Measurements from ENCODE around the gene IFNA7. TPM values are rescaled to one million over a fixed set of nuclear protein-coding genes. Genes with fewer than 3 reads are reported as not detected.
"Not testable (repeated sequence)": the region's sequence is repeated elsewhere in the genome, so short reads cannot be mapped to it uniquely, and the experiment has no call there.

Gene IFNA7
- total RNA-seq, 1 donor from 2014 or later: not detected

DNA sequence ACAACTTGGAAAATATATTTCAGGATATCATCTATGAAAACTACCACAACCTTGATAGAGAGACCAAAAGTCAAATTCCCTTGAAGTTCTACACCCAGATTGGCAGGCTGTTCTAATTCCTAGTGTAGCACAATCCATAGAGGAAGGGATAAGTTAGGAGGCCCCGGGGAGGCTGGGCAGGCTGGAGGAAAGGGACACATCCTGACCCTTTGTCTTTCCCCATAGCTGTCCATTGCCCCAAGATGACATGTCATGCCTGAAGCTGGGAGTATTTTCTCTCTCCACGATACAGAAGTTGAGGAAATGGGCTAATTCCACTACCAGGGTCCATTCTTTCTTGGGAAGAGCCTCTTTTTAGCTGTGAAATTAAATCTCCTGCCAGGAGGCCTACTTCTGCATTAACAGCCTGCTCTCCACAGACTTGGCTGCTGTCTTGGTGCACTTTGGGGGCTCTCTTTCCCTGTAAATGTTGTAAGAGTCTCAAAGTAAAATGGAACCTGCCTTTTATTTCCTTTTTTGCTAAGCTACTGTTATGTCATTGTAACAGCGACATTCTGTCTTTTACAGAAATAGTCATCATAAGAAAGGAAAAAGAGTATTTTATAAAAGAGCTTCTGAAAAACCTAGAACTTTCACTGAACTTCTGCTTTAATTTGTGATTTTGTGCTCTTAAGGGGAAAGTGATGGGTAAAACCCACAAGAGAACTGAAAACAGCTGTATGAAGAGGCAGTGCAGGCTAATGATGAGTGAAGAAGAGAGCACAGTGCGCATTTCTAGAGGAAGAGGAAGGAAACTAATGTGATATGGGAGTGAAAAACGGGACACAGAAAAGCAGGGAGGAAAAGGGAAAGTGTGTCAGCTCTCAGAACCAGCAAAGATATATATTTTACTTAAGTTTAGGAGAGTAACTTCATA, 11.7 kb upstream of the IFNA7 start:
- TF ChIP-seq CTCF (conservative IDR thresholded peaks at IDR 0.05): peak; percentile 54
- H3K4me1 Mint-ChIP-seq; DNase-seq (ENCODE audit: low read depth, low spot score); H3K4me3 Mint-ChIP-seq; H3K36me3 Mint-ChIP-seq (ENCODE audit: low read depth); H3K9me3 Mint-ChIP-seq; H3K27me3 Mint-ChIP-seq (ENCODE audit: low read depth); H3K27ac Mint-ChIP-seq (ENCODE audit: unreplicated experiment): not testable (repeated sequence)

DNA sequence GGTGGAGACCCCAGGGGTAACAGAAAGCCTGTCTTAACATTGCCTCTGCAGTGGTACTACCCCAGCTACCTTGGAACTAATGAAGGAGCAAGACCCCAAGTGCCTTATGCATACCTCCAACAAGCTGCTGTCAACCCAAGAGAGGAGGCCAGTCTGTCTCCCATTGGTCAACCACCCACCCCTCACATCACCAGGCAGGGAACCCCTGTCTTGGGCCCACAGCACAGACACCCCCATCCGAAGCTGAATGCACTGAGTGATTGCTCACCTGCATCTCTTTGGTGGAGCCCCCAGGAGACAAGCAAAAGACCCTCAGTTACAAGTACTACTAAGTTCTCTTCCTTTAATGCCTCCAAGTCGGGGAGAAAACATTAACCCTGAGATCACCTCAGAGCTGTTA, 10.2 kb upstream of the IFNA7 start:
- H3K27me3 Mint-ChIP-seq (ENCODE audit: low read depth); H3K27ac Mint-ChIP-seq (ENCODE audit: unreplicated experiment); H3K4me1 Mint-ChIP-seq: not testable (repeated sequence)

GRCh38 chr9:21210782-21211181, 8.8 kb upstream of the IFNA7 start:
- H3K27ac Mint-ChIP-seq (ENCODE audit: unreplicated experiment); H3K27me3 Mint-ChIP-seq (ENCODE audit: low read depth); H3K9me3 Mint-ChIP-seq; H3K4me1 Mint-ChIP-seq; H3K36me3 Mint-ChIP-seq (ENCODE audit: low read depth); H3K4me3 Mint-ChIP-seq; DNase-seq (ENCODE audit: low read depth, low spot score): not testable (repeated sequence)

More for the DNA sequence above, 10.2 kb upstream of the IFNA7 start:
- H3K9me3 Mint-ChIP-seq; H3K4me3 Mint-ChIP-seq; DNase-seq (ENCODE audit: low read depth, low spot score); H3K36me3 Mint-ChIP-seq (ENCODE audit: low read depth): not testable (repeated sequence)

DNA sequence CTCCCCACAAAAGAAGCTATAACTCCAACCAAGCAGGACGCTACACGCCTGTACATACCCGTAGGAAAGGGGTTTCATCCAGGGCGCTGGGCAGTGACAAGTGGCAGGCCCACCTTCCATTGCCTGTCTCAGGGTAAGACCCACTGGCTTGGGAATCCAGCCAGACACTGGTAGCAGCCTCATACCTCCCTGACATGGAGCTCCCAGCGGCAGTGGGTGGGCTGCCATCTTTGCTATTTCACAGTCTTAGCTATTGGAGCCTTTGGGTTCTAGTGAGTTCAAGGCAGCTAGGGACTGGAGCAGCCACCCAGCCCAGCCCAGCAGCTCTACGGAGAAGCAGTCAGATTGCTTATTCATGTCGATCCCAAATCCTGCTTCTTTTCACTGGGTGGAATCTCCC, 8.3 kb upstream of the IFNA7 start:
- TF ChIP-seq CTCF (conservative IDR thresholded peaks at IDR 0.05): no peak
- H3K27ac Mint-ChIP-seq (ENCODE audit: unreplicated experiment): no peak overlapping the region
- H3K4me1 Mint-ChIP-seq: peaks cover 7% of the 10 kb centered on the region
- no peaks in the 10 kb centered on the region for H3K36me3 Mint-ChIP-seq (ENCODE audit: low read depth)
- no peaks in the 10 kb centered on the region for H3K27me3 Mint-ChIP-seq (ENCODE audit: low read depth)
- no peak for DNase-seq (ENCODE audit: low read depth, low spot score)
- H3K4me3 Mint-ChIP-seq: no peak overlapping the region
- H3K9me3 Mint-ChIP-seq: peaks cover 4% of the 10 kb centered on the region

GRCh38 chr9:21207043-21207442, 5.0 kb upstream of the IFNA7 start, which contains the start of gene IFNA10:
IFNA10 (minus strand) TSS chr9:21207143; CDS start chr9:21207097, 46 bp downstream.
- H3K4me3 Mint-ChIP-seq; H3K27me3 Mint-ChIP-seq (ENCODE audit: low read depth); H3K36me3 Mint-ChIP-seq (ENCODE audit: low read depth); H3K27ac Mint-ChIP-seq (ENCODE audit: unreplicated experiment); H3K4me1 Mint-ChIP-seq; DNase-seq (ENCODE audit: low read depth, low spot score); H3K9me3 Mint-ChIP-seq: not testable (repeated sequence)

DNA sequence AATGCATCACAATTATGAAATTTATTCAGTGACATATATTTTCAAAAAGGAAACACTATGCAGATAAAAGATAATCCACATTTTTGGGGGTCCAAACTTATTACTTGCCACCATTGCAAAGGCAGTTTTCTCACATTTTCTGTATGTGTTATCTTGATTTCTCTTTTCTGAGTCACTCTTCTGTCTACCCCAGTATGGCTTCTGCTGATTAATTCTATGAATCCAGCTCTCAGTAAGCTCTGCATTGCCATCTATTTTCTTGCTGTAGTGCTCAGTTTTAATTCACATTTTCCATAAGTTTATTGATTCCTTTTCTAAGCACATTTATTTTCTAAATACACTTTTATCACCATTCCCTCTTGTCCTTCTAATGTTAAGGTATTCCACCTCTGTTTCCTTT, 3.2 kb upstream of the IFNA7 start:
- TF ChIP-seq CTCF (conservative IDR thresholded peaks at IDR 0.05): no peak
- no peaks in the 10 kb centered on the region for H3K36me3 Mint-ChIP-seq (ENCODE audit: low read depth)
- H3K27ac Mint-ChIP-seq (ENCODE audit: unreplicated experiment): no peak overlapping the region
- H3K27me3 Mint-ChIP-seq (ENCODE audit: low read depth): no peaks in the 10 kb centered on the region
- peaks cover 6% of the 10 kb centered on the region for H3K9me3 Mint-ChIP-seq
- H3K4me1 Mint-ChIP-seq: no peaks in the 10 kb centered on the region
- DNase-seq (ENCODE audit: low read depth, low spot score): no peak
- no peak overlapping the region for H3K4me3 Mint-ChIP-seq
